Measurements from ENCODE around the gene GTSE1.

- TF ChIP-seq EZH2 (IDR thresholded peaks at IDR 0.05; ENCODE audit: low read length, unreplicated experiment) (no peak), CTCF (conservative IDR thresholded peaks at IDR 0.05; ENCODE audit: low read depth, low read length) (no peak), EZH2phosphoT487 (IDR thresholded peaks at IDR 0.05; ENCODE audit: borderline replicate concordance, low read length) (no peak)
Observed at GRCh38 chr22:46275455-46276122, 21.1 kb upstream of the GTSE1 start.
